Head of caudate nucleus (tissue), 42 donors: ENCODE results near the gene KRT81.
"Not testable (repeated sequence)": the region's sequence is repeated elsewhere in the genome, so short reads cannot be mapped to it uniquely, and the experiment has no call there.

Experiments
- DNase-seq, 42 donors: peaks; one replicate each; pipeline versions ENCODE4 v3.0.0 to v3.0.0-alpha.2; 2020 to 2021; ENCODE audit warnings: mixed read lengths in 7 of 42
- intact Hi-C: fragments of 100-400 bp; cut with DNase I; formaldehyde crosslinking; loops from one replicate; pipeline ENCODE4 v1.15.0; 2022

Gene KRT81

DNA sequence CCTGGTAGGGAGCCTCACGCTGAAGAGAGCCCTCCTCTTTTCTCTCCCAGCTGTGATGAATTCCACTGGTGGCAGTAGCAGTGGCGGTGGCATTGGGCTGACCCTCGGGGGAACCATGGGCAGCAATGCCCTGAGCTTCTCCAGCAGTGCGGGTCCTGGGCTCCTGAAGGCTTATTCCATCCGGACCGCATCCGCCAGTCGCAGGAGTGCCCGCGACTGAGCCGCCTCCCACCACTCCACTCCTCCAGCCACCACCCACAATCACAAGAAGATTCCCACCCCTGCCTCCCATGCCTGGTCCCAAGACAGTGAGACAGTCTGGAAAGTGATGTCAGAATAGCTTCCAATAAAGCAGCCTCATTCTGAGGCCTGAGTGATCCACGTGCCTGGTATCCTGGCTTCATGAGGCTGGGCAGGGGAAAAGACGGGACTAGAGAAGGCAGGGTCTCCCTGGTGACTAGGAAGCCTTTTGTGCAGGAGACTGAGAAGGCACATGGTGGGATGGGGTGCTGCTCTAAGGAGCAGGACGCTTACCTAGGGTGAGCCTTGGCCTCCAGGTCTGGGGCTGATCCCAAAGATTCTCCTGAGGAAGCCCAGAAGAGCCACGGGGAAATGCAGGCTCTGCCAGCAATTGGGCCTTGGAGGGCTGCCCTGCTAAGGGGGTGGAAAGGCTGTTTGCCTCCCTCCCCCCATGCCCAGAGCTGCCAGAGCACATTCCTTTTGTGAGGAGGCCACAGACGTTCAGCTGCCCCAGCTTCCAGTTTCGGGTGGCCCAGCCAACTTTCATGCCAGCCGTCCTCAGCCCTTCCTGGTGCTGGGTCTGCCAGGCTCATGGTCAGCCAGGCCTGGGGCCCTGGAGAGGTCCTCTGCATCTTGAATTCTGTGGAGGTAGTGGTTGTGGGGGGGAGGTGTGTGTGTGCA is 42.5 kb downstream of the KRT81 start:
- peak in 37 of 42 donors; percentile 18 to 78 (median 48) for DNase-seq
- intact Hi-C loops = no loop called here

DNA sequence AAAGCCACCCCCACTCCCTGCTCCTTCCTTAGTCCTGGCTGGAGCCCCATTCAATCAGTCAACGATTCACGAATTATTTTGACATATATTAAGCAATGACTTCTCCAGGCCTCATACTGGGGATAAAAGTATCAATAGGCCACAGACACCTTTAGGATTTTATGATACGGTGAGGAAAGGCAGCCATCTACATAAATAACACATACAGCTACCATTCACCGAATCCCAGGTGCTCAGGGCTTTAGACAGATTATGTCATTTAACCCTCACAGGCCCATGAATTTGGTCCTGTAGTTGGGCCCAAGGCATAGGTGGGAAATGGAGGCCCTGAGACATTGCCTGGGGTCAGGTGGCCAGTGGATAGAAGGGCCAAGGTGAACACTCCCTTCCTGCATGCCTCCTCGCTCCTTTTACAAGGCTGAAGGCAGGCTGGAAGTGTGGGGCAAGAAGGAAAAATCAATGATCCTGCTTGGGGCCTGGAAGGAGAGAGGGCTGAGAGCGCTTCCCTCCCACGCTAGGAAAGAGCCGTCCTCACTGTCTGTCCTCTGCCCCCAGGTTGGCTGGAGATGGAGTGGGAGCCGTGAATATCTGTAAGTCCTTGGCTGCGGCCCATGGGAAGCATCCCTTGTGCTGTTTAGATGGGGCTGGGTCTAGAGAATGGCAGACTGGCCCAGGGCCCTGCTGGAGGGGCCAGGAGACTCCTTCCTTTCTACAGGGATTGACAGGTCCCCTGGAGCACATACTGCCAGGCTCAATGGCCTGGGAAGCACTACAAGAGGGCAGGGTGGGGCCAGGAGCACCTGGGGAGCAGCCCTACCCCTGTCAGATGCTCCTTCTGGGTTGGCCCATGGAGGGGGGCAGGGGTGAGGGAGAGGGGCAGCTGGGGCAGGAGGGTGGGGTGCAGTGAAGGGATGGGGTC is 43.5 kb downstream of the KRT81 start:
- intact Hi-C loops = no loop called here
- DNase-seq = peak in 3 of 42 donors; percentile 10 to 15 (median 13)

GRCh38 chr12:52246720-52247621 is 44.4 kb downstream of the KRT81 start:
- intact Hi-C loops = no loop called here
- no peak for DNase-seq

DNA sequence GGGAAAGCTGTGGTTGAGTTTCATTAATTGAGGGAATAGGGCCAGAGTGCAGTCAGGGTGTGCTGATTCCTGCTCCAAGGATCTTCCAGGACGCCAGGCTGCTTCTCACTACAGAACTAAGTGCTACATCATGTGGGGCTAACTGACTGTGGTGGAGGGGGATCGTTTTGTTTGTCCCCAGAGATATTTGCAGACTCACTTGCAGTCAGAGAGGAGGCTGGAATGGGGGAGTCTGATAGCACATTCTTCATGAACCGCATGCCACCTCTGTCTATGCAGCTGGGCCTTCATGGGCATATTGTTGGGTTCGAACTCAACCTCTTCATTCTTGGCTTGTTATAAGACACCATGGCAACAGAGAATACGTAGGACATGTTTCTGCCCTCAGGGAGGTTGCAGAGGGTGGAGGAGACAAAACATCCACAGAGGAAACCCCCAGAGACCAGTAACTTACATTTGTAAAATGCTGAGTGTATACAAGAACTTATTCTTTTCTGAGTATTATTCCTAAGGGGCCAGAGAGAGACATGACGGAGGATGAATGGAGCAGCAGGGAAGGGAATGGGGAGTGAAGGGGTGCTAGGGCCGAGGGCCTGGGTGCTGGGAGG is 45.3 kb downstream of the KRT81 start:
- no peak for DNase-seq
- intact Hi-C loops = no loop called here

DNA sequence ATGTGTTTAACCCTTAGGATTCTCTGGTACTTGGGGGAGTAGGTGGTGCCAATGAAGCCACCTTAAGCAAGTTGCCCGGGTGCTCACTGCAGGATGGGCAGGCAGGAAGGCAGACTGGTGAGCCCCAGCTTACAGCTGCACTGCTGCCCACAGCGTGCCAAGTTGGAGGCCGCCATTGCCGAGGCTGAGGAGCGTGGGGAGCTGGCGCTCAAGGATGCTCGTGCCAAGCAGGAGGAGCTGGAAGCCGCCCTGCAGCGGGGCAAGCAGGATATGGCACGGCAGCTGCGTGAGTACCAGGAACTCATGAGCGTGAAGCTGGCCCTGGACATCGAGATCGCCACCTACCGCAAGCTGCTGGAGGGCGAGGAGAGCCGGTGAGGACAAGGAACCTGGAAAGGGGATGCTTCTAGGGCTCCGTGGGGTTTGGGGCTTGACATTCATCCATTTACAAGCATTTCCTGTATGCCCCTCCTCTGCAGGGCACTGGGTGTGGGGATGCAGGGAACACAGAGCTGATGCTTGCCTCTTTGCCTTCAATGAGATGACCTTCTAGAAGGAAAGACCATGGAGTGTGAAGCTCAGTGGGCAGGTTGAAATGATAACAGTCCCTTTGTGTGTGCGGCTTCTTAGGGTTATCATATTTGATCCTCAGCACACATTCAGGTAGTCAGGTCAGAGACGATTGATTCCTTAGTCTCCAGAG is 45.9 kb downstream of the KRT81 start:
- intact Hi-C loops = no loop called here
- DNase-seq = no peak

DNA sequence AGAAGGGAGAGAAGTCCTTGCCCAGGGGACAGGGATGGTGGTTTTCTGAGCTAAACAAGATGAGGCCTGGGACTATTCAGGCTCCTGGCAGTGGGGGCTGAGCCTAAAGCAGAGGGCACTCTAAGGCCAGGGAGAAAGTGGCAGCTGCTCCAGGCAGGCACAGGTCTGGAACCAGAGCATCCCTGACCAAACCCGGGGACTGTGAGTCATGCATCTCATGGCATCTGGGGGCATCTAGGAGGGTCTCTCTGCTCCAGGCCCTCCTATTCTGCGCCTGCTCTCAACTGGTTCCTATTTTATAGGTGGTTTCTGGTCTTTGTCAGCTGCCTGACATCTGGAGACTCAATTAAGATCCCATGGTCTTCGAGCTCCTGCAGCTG is 46.7 kb downstream of the KRT81 start:
- intact Hi-C loops = no loop called here
- no peak for DNase-seq

- intact Hi-C loops = no loop called here
These were observed 47.3 kb downstream of the KRT81 start for GRCh38 chr12:52243856-52244614.

DNA sequence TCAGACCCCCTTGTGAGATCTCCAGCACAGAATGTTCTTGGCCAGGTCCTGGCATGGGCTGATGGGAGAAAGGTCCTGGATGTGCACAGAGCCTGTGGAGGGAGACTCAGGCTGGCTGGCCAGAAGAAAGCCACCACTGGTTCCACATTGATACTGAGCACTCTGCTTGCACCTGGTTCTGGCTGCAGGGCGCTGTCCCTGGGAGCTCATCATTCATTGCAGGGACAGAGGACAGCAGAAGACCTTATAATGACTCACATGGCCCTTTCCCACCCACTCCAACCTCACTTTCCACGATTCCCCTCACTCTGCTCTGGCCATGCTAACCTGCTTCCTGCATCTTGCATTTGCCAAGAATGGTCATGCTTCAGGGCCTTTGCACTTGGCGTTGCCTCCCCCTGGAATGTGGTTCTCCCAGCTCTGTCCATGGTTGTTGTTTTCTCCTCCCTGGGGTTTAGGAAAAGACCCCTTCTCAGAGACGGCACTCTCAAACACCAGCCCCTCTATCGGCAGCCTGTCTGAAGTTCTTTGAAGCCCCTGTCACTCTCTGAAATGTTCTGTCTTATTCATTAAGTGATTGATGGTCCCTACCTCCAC is 48.0 kb downstream of the KRT81 start:
- intact Hi-C loops = no loop called here
- DNase-seq = no peak

More at GRCh38 chr12:52243856-52244614, 47.3 kb downstream of the KRT81 start:
- DNase-seq = peak in 8 of 42 donors; percentile 33 to 72 (median 46)

- no peak for DNase-seq
- intact Hi-C loops = no loop called here
These were observed 48.7 kb downstream of the KRT81 start for GRCh38 chr12:52242442-52243258.

DNA sequence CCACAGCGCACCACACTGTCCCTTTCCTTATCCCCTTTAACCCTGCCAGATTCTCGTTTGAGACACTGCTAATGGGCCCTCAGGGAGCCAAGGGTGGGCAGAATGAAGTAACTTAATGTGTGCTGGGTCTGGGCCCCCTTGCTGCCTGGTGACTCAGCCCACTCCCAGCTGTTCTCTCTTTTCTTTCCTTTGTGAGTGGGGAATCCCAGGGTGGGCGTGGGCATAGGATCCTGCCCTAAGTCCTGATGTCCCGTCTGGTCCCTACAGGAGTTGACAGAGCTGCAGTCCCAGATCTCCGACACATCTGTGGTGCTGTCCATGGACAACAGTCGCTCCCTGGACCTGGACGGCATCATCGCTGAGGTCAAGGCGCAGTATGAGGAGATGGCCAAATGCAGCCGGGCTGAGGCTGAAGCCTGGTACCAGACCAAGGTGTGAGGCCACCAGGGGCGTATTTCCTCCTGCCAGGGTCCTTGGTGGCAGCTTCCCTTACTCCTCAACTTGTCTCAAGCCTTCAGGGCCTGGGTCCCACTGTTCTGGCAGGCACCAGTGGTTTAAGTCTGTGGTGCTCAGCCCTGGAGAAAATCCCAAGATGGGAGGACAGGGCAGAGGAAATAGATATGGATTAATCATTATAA is 50.0 kb downstream of the KRT81 start:
- intact Hi-C loops = no loop called here
- no peak for DNase-seq

DNA sequence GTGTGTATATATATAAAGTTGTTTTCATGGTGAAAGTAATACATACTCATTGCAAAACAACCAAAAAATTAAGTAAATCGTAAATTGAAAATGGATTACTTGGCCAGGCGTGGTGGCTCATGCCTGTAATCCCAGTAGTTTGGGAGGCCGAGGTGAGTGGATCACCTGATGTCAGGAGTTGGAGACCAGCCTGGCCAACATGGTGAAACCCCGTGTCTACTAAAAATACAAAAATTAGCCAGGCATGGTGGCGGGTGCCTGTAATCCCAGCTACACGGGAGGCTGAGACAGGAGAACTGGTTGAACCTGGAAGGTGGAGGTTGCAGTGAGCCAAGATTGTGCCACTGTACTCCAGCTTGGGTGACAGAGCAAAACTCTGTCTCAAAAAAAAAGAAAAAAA is 51.1 kb downstream of the KRT81 start:
- intact Hi-C loops = not testable (repeated sequence)
- DNase-seq = peak in 1 of 42 donors; percentile 11

- DNase-seq = no peak
- intact Hi-C loops = no loop called here
These were observed 51.6 kb downstream of the KRT81 start for GRCh38 chr12:52239767-52240166.

- intact Hi-C loops = no loop called here
- DNase-seq = no peak
These were observed 52.3 kb downstream of the KRT81 start for GRCh38 chr12:52238916-52239646.

DNA sequence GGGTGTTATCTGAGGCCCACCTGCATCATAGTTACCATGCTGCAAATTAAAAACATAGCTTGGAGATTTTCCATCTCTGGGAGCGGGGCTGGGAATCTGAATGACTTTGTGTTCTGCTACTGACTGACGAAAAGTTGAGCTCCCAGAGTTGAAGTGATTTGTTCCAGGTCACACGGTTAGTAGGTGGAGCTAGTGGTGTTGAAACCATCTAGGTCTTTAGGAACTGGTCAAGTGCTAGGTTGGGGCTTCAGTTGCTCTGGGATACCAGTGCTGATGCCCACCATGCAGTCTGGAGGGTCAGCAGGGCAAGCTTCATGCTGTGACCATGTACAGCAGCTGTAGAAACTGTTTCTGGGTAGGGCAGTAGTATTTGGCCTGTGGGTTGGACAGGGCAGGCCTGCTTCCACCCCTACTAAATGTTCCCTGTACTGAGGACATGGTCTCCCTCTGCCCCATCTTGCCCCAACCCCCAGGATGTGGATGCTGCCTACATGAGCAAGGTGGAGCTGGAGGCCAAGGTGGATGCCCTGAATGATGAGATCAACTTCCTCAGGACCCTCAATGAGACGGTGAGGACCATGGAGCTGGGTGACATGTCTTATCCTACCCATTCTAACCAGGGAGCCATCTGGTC is 53.0 kb downstream of the KRT81 start:
- DNase-seq = no peak
- intact Hi-C loops = no loop called here
